Ovary (tissue), 3 donors: ENCODE measurements around the gene CCDC102A.

Experiments
- CTCF ChIP-seq, 3 donors: fragments of 450-650 bp in 2 of 3; fragments of 200-600 bp in 1 of 3; IDR thresholded peaks; one replicate each; pipeline versions ENCODE4 v1.5.1 to v1.8.0; 2016 to 2022; ENCODE audit warnings: antibody characterized with exemption in 3 of 3, mild to moderate bottlenecking in 1 of 3
- EP300 ChIP-seq: sonication (generic); formaldehyde crosslinking; IDR thresholded peaks from one replicate; pipeline ENCODE4 v1.6.1; 2017; ENCODE audit warnings: antibody characterized with exemption
- POLR2A ChIP-seq: fragments of 450-650 bp; IDR thresholded peaks from one replicate; pipeline ENCODE4 v1.6.1; 2017; ENCODE audit warnings: antibody characterized with exemption, mild to moderate bottlenecking, moderate library complexity
- donor health status: DM: no; HTN: no; CAD: no.

GRCh38 chr16:57565461-57565860, 29.1 kb upstream of the CCDC102A start:
- no peak for TF ChIP-seq POLR2A
- no peak for TF ChIP-seq CTCF (IDR thresholded peaks at IDR 0.05)
- no peak for TF ChIP-seq EP300
